Smooth muscle cell (in vitro differentiated cells): ENCODE data around the gene CCDC93. TPM values are rescaled to one million over a fixed set of nuclear protein-coding genes. Genes with fewer than 3 reads are reported as not detected.

Experiments used
- DNase-seq: peaks from one replicate; lab custom pipeline; 2025; ENCODE audit not compliant: unreplicated experiment; lab: John Stamatoyannopoulos, UW
- H2AFZ ChIP-seq: fragments of 200-600 bp; sonication (generic); 2 replicates; pipeline ENCODE4 v1.6.0; 2016; ENCODE audit warnings: antibody characterized with exemption, low read depth, mild to moderate bottlenecking
- H3F3A ChIP-seq: fragments of 200-600 bp; sonication (generic); 2 replicates; pipeline ENCODE4 v1.6.0; 2017; ENCODE audit warnings: antibody characterized with exemption, low read depth
- H3K27ac ChIP-seq: fragments of 200-600 bp; sonication (generic); 2 replicates; pipeline ENCODE4 v1.5.1; 2016; ENCODE audit warnings: low read depth, mild to moderate bottlenecking
- H3K27me3 ChIP-seq: fragments of 200-600 bp; sonication (generic); 2 replicates; pipeline ENCODE4 v1.6.1; 2016; ENCODE audit warnings: low read depth, mild to moderate bottlenecking
- H3K36me3 ChIP-seq: fragments of 200-600 bp; sonication (generic); 2 replicates; pipeline ENCODE4 v1.5.1; 2016; ENCODE audit warnings: low read depth
- H3K4me1 ChIP-seq: fragments of 200-600 bp; sonication (generic); 2 replicates; pipeline ENCODE4 v1.5.1; 2016; ENCODE audit warnings: low read depth
- H3K4me2 ChIP-seq: fragments of 200-600 bp; sonication (generic); 2 replicates; pipeline ENCODE4 v1.6.0; 2016; ENCODE audit warnings: mild to moderate bottlenecking
- H3K4me3 ChIP-seq: fragments of 200-600 bp; sonication (generic); 2 replicates; pipeline ENCODE4 v1.5.1; 2016; ENCODE audit warnings: mild to moderate bottlenecking
- H3K79me2 ChIP-seq: fragments of 200-600 bp; sonication (generic); 2 replicates; pipeline ENCODE4 v1.6.0; 2016; ENCODE audit warnings: low read depth, mild to moderate bottlenecking
- H3K9ac ChIP-seq: fragments of 200-600 bp; sonication (generic); 2 replicates; pipeline ENCODE4 v1.6.0; 2016; ENCODE audit warnings: low read depth
- H3K9me3 ChIP-seq: fragments of 200-600 bp; sonication (generic); replicated peaks from 2 replicates; pipeline ENCODE4 v1.5.1; 2016; ENCODE audit warnings: low read depth
- H4K20me1 ChIP-seq: fragments of 200-600 bp; sonication (generic); 2 replicates; pipeline ENCODE4 v1.6.0; 2016; ENCODE audit warnings: low read depth
- WGBS: methylation state at CpG from one replicate; pipeline ENCODE4 v1.1.7; 2016; ENCODE audit warnings: low lambda C conversion rate; 5-methylcytosine and 5-hydroxymethylcytosine counted together
- polyA plus RNA-seq: library from polyadenylated mRNA; unstranded; fragments of >200 nt; fragmentation: Nextera tagmentation; extraction: Ambion mirVana; gene quantifications from 2 replicates; pipeline ENCODE4 v1.2.1, GENCODE V29; 2016
- total RNA-seq: library from RNA; depleted of rRNA; stranded (reverse); fragments of >200 nt; gene quantifications from 2 replicates; pipeline ENCODE4 v1.2.3, GENCODE V29; 2014
- TF ChIP-seq, protein P1 (sequence below): fragments of 200-600 bp; sonication (generic); IDR thresholded peaks from 2 replicates; pipeline ENCODE4 v1.5.1; 2017; ENCODE audit warnings: borderline replicate concordance, mild to moderate bottlenecking, antibody characterized with exemption; ENCODE audit not compliant: insufficient read depth, poor library complexity, severe bottlenecking

CCDC93 gene
- total and polyA plus RNA-seq, 2 experiments from 2014 or later, result 9.5 to 13.2 TPM

GRCh38 chr2:118061135-118061955, 47.5 kb upstream of the CCDC93 start:
- H3K27me3 ChIP-seq, result no peaks in the 10 kb centered on the region
- peak overlapping the region; percentile 53 for H3K4me2 ChIP-seq
- no peaks in the 10 kb centered on the region for H3K79me2 ChIP-seq
- H3K27ac ChIP-seq, result peak overlapping the region; percentile 17
- WGBS, result 71% methylated on average over 3 of the region's 4 CpGs
- no peak for DNase-seq
- peaks cover 3% of the 10 kb centered on the region for H3K4me1 ChIP-seq
- H4K20me1 ChIP-seq, result no peaks in the 10 kb centered on the region
- H2AFZ ChIP-seq, result peak overlapping the region; percentile 10
- peaks cover 19% of the 10 kb centered on the region for H3F3A ChIP-seq
- H3K4me3 ChIP-seq, result no peak overlapping the region
- H3K9ac ChIP-seq, result no peak overlapping the region
- TF ChIP-seq, protein P1, sequence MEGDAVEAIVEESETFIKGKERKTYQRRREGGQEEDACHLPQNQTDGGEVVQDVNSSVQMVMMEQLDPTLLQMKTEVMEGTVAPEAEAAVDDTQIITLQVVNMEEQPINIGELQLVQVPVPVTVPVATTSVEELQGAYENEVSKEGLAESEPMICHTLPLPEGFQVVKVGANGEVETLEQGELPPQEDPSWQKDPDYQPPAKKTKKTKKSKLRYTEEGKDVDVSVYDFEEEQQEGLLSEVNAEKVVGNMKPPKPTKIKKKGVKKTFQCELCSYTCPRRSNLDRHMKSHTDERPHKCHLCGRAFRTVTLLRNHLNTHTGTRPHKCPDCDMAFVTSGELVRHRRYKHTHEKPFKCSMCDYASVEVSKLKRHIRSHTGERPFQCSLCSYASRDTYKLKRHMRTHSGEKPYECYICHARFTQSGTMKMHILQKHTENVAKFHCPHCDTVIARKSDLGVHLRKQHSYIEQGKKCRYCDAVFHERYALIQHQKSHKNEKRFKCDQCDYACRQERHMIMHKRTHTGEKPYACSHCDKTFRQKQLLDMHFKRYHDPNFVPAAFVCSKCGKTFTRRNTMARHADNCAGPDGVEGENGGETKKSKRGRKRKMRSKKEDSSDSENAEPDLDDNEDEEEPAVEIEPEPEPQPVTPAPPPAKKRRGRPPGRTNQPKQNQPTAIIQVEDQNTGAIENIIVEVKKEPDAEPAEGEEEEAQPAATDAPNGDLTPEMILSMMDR, result peak; percentile 58
- H3K9me3 ChIP-seq, result no peaks in the 10 kb centered on the region
- no peaks in the 10 kb centered on the region for H3K36me3 ChIP-seq

DNA sequence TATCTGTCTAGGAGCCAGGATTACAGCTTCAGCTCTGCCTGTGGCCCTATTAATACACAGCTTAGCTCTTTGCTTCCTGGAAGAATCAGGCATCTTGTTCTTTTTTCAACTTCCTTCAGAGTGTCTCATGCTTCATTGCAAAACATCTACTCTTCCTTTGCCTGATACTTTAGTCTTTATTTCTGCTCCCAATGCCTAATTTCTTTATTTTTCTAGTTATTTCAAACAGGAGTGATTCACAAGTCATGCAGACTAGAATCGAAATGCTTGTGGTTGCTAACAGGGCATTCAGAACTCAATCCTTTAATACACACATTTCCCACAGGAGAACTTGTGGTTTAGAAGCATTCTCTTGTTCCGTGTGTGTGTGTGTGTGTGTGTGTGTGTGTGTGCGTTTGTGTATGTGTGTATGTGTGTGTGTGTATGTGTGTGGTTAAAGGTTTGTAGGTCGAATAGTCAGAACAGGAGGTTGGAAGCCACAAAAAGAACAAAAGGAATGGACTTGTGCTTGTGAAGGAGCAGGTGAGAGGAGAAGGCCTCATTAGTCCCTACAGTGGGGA, 46.1 kb upstream of the CCDC93 start:
- WGBS, result 18% methylated on average over 4 of the region's 4 CpGs
- H3K9ac ChIP-seq, result peak overlapping the region; percentile 42
- H3K4me2 ChIP-seq, result peak overlapping the region; percentile 43

DNA sequence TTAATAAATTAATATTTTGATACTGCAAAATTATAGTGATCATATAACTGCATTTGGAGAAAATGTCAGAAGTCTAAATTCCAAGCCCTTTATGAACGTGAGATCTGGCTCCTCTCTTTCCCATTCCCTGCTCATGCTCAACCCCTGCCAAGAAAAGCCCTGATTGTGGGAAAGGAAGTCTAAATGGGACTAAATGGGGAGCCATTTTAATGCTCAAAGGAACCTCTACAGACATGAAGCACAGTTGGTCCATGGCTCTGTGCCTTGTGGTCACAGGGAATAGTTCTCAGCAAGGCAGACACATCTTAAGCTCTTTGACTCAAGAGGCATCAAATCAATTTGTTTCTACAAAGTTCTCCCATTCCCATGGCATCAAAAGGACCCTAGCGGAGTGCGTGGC, 45.1 kb upstream of the CCDC93 start:
- peaks cover 6% of the 10 kb centered on the region for H3K4me1 ChIP-seq
- H3K36me3 ChIP-seq, result no peaks in the 10 kb centered on the region
- peak overlapping the region; percentile 88 for H3K27ac ChIP-seq
- H3K4me3 ChIP-seq, result no peak overlapping the region
- H3K9me3 ChIP-seq, result no peaks in the 10 kb centered on the region
- no peaks in the 10 kb centered on the region for H3K27me3 ChIP-seq
- peak overlapping the region; percentile 70 for H3K4me2 ChIP-seq
- TF ChIP-seq, protein P1, result no peak
- H3K79me2 ChIP-seq, result no peaks in the 10 kb centered on the region
- WGBS, result 42% methylated on average over 3 of the region's 3 CpGs
- no peaks in the 10 kb centered on the region for H4K20me1 ChIP-seq
- no peak for DNase-seq
- peaks cover 19% of the 10 kb centered on the region for H3F3A ChIP-seq
- no peak overlapping the region for H2AFZ ChIP-seq
- peak overlapping the region; percentile 42 for H3K9ac ChIP-seq

More for the DNA sequence above, 46.1 kb upstream of the CCDC93 start:
- no peaks in the 10 kb centered on the region for H3K9me3 ChIP-seq
- H3K27me3 ChIP-seq, result no peaks in the 10 kb centered on the region
- DNase-seq, result no peak
- H3K4me1 ChIP-seq, result peaks cover 6% of the 10 kb centered on the region
- no peaks in the 10 kb centered on the region for H4K20me1 ChIP-seq
- H3K27ac ChIP-seq, result peak overlapping the region; percentile 88
- TF ChIP-seq, protein P1, result no peak
- H3K36me3 ChIP-seq, result no peaks in the 10 kb centered on the region
- no peak overlapping the region for H3K4me3 ChIP-seq
- H3F3A ChIP-seq, result peaks cover 19% of the 10 kb centered on the region
- H2AFZ ChIP-seq, result no peak overlapping the region
- H3K79me2 ChIP-seq, result no peaks in the 10 kb centered on the region
